Stimulated activated CD4-positive, alpha-beta T cell treated with anti-CD3 and anti-CD28 coated beads, Interleukin-1b, Interleukin-23, amount 100 ng/mL, for 48 hours (primary cell): ENCODE measurements around the gene SEMA3B.
"Not testable (repeated sequence)": the region's sequence is repeated elsewhere in the genome, so short reads cannot be mapped to it uniquely, and the experiment has no call there.

Experiments
- DNase-seq: peaks from one replicate; pipeline ENCODE4 v3.0.0-alpha.2; 2020

Gene SEMA3B

DNA sequence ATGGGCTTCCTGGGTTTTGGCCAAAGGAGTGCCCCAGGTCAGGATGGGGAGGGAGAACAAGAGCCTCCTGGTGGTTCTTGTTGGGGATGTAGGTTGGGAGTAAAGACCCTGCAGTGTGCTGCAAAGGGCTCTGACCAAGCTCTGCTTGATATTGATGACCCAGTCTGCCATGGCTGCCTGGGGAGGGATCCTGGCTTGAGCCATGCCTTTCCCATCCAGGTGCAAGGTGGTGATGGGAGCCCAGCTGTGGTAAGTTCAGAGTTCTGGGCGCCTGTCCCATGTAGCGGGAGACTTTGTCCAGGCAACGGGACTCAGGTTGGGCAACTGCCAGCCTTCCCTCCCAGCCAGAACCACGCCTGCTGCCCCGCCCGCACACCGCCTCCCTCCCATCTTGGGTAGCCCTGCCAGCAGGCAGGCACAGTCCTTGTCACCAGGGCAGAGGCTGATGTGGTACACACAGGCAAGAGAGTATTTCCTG lies 30.4 kb upstream of the SEMA3B start:
- DNase-seq = no peak

- DNase-seq = no peak
These were observed 29.3 kb upstream of the SEMA3B start for GRCh38 chr3:50239649-50240048.

- no peak for DNase-seq
These were observed 27.8 kb upstream of the SEMA3B start for GRCh38 chr3:50241163-50241562.

- no peak for DNase-seq
These were observed 27.1 kb upstream of the SEMA3B start for GRCh38 chr3:50241713-50242380.

DNA sequence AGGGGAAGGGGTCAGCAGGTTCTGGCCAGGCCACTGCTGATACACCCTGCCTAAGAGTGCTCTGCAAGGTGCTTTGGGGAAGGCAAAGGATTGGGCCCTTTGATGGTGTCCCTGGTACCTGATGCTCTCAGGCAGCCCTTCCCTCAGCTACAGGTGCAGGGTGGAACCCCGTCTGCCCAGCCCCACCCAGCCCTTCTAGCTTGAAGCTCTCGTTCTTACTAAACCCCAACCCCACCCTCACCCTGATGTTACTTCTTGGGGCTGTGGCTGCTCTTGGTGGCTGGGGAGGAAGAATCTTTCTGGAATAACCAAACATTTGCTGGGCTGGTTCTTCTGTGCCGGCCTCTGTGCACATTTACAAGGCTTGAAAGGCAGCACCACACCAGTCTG lies 26.6 kb upstream of the SEMA3B start:
- DNase-seq = no peak

DNA sequence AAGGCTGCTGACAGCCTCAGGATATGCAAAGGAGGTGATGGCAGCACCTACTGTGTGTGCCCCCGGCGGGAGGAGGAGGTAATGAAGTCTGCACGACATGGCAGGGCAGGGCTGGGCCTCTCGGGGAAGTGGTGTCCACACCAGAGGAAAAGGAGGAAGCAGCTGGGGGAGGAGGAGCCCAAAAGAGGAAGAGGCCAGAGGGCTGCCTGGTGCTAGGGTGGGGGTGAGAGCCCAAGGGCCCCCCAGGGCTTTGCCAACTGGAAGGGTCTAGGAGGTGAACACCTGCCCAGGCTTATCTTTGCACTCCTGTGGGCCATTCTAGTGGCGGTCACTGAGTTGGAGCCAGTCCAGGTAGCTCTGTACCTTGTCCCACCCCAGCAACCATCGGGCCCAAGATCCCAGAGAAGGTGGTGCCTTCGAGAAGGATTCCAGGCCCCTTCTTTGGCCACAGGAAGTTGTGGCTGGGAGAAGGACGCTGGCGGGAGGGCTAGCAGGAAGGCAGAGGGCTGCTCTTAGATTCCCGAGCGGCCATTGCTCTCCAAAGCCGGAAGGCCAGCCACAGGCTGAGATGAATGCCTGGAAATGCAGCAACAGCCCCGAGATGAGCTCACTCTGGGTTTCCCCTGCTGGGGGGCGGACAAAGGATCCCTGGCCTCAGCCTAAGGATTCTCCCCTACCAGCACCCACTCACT lies 25.9 kb upstream of the SEMA3B start:
- peak; percentile 45 for DNase-seq

GRCh38 chr3:50243543-50243895 lies 25.4 kb upstream of the SEMA3B start:
- no peak for DNase-seq

DNA sequence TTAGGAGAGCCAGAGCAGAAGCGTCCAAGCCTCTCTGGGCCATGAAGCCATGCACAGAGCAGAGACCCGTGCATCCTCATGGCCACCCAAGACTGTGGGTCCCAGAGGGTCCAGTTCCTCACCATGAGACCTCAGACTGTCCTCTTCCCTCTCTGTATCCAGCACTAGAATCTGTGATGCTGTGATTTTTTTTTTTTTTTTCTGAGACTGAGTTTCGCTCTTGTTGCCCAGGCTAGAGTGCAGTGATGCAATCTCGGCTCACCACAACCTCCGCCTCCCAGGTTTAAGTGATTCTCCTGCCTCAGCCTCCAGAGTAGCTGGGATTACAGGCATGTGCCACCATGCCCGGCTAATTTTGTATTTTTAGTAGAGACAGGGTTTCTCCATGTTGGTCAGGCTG lies 24.1 kb upstream of the SEMA3B start:
- DNase-seq = not testable (repeated sequence)

DNA sequence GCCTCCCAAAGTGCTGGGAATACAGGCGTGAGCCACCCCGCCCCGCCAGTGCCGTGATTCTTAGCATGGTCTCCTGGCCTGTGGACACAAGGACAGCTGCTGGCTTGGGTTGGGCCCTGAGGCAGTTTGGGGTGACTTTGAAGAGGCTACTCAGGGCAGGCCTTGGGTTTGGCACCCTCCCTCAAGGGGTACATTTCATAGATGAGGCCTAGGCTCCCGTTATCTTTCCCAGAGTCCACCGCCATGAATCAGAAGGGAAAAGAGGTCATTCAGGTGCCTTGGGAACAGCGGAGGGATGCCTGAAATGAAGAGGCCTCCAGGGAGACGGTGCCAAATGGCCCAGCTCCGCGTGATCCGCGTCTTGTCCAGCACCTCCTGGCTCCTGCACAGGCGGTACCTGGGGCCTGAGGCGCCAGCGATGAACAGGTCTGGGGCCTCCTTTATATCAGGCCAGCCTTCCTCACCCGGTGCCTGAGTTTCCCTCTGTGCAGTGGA lies 23.6 kb upstream of the SEMA3B start:
- DNase-seq = no peak

DNA sequence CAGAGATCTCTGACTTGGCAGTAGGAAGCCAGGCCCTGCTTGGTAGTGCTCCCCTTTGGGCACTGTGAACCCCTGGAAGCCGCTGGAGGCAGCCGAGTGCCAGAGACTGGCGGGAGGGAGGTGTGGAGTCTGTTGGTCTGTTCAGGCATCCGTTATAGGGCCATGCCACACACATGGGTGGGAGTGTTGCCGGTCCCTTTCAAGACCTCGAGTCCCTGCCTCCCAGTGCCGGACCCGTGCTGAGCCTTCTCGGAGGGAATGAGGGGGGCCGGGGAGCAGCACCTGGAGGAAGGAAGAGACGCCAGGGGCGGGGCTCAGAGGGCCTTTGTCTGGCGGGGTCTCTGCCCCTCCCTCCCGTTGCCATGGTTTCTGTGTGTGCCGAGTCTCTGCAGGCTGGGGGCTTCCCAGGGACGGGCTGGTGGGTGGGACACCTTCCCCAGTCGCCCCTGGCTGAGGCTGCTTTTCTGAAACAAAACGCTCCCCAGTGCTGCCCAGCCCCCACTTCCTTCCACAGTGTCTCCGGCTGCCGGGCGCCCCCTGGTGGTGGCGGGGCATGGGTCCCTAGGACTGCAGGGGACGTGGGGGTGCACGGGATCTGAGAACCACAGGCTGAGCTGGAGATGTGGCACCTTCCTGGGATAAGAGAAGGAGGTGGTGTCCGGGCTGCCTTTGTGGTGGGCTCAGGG lies 23.0 kb upstream of the SEMA3B start:
- peak; percentile 92 for DNase-seq

DNA sequence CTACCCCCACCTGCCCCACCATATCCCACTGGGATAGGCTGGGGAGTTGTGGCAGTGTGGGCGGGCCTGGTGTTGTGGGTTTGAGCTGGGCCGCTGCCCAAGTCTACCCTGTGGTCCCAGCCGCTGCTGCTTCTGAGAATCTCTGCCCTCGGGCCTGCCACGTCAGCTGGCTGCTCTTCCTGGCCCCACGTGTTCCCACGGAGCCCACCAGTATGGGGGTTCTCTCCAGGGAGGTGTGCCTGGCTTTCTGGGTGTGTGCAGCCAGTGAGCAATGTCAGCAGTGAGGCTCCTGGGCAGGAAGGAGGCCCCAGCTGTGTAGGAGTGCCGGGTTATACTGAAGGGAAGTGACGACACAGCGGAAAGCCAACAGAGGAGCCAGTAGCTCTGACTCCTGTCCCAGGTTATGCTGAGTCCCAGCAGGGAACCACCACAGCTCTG lies 22.4 kb upstream of the SEMA3B start:
- peak; percentile 92 for DNase-seq

DNA sequence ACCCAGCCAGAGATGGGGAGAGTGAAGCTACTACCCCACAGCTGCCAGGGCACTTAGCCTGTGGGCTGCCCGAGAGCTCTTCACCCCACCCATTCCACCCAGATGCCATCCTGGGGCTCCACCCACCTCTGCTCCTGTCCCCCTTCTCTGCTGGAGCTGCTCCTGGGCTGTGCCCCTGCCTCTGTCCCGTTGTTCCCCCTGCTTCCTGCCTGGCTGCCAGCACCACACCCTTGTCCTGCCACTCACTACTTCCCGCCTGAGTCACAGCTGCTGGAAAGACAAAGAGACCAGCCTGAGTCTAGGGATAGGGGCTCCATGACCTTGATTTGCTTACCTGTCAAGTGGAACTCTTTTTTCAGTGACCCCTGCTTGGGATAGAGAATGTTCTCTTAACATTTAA lies 20.6 kb upstream of the SEMA3B start:
- DNase-seq = no peak

DNA sequence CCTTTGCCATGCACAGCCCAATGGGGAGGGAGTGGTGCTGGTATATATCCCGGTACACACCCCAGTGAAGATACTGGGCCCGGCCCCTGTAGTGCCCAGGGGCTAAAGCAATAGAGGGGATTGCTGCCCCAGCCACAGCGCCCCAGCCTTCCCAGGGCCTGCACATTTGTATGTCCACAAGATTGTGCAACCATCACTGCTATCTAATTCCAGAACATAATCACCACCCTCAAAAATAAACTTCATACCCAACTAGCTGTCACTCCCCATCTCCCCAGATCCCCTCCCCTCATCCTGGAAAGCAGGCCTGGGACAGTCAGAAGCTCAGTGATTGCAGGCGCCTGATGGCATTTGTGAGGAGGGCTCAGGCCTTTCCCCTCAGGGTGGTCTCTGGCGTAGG lies 19.5 kb upstream of the SEMA3B start:
- no peak for DNase-seq

DNA sequence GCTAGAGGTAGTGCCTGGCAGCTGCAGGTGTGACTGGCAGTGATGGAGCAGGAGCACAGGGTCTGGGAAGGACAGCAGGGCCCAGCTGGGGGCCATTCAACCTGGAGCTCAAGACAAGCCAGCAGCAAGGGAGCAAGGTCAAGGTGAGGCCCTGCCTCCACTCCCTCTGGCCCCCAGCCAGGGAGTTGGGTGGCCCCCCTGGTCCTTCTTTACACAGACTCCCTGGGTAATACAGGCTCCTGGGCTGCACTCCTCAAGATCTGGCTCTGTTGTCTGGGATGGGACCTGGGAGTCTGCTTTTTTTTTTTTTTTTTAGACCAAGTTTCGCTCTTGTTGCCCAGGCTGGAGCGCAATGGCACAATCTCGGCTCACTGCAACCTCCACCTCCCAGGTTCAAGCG lies 18.4 kb upstream of the SEMA3B start:
- no peak for DNase-seq

DNA sequence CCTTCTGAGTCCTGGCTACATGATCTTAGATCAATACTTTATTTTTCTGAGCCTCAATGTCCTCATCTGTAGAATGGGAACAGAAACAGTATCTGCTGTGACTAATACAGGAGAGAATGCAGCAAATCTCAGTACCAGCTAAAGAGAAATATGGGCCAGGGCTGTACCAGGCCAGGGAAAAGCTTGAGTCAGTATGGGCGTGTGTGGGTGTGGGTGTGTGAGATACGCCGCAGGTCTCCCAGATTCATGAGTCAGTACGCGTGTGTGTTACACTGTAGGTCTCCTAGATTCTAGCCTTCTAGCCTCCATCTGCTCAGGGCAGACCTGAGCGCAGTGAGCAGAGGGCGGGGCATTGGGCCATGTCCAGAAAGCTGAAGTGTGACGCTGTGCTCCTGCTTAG lies 17.7 kb upstream of the SEMA3B start:
- DNase-seq = peak; percentile 73

- DNase-seq = no peak
These were observed 14.2 kb upstream of the SEMA3B start for GRCh38 chr3:50254577-50255250.

DNA sequence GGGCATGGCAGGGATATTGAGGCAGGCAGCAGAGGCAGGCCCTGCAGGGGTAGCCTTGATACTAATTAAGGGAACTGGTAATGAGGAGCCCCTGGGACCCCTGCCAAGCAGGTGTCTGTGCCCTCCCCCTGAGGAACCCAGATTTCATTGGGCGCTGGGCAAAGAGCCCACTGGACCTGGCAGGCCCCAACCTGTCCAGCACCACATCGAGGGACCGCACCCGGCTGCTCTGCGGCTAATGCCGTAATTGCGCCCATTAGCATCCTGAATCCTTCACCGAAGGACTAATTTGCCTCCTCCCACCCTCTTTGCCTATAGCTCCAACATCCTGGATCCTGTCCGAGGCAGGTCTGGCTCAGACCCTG lies 13.7 kb upstream of the SEMA3B start:
- no peak for DNase-seq

GRCh38 chr3:50256978-50257890 lies 11.7 kb upstream of the SEMA3B start:
- DNase-seq = peak; percentile 43

DNA sequence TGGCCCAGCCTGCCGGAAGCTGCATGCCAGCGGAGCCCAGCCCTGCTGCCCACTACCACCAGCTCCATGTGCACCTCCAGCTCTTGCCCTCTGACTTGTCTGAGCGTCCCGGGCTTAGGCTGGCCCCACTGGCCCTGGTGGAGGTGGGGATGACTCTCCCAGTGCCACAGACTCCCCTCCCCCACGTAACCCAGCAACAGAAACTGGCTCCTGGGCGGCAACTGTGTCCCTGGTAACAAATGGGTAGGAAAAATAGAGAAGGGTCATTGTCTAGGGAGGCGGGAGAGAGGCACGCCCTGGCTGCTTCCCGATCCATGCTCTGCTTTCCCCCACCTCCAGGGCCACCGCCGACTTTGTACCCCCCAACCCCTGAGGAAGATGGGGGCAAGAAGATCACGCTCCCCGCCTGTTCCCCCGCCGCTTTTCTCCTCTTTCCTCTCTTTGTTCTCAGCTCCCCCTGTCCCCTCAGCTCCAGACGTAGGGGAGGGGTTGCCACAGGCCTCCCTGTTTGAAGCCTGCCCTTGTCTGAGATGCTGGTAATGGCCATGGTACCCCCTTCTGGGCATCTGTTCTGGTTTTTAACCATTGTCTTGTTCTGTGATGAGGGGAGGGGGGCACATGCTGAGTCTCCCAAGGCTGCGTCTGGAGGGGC lies 10.8 kb upstream of the SEMA3B start:
- no peak for DNase-seq

DNA sequence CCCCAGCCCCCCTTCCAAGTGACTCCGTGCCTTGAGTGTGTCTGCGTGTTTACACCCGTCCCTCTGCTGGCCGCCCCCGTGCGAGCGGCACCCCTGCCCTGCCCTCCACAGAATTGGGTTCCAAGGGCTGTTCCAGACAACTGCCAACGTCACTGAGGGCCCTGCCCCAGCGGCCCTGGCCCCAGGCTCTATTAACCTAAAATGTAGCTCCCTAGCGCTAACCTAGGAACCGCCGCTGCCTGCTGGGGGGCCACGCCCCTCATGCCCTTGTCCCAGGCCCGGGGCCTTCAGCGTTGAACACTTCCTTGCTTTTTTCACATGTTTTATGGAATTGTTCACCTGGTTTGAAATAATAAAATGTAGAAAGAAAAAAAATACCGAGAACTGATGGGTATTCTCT lies 10.0 kb upstream of the SEMA3B start:
- DNase-seq = no peak

- DNase-seq = no peak
These were observed 9.4 kb upstream of the SEMA3B start for GRCh38 chr3:50259432-50260026.
